Uterus (tissue), 4 donors: ENCODE results near the gene WDR20. TPM values are rescaled to one million over a fixed set of nuclear protein-coding genes. Genes with fewer than 3 reads are reported as not detected.

Experiments
- DNase-seq, 2 donors: peaks; one replicate each; pipeline ENCODE4 v3.0.0-alpha.2; 2019 to 2020
- H3K27ac ChIP-seq, 2 donors: fragments of 200-600 bp; sonication (generic); 1 replicate in 1 of 2; 2 replicates in 1 of 2; pipeline ENCODE4 v1.5.1; 2016 to 2018
- H3K27me3 ChIP-seq, 2 donors: fragments of 200-600 bp; sonication (generic); one replicate each; pipeline ENCODE4 v1.5.1; 2018 to 2019; ENCODE audit warnings: control low read depth in 1 of 2
- H3K36me3 ChIP-seq, 2 donors: fragments of 200-600 bp; sonication (generic); one replicate each; pipeline ENCODE4 v1.5.1; 2019; ENCODE audit warnings: control low read depth in 1 of 2
- H3K4me1 ChIP-seq, 2 donors: fragments of 200-600 bp; sonication (generic); one replicate each; pipeline ENCODE4 v1.5.1; 2018 to 2019; ENCODE audit warnings: control low read depth in 1 of 2
- H3K4me3 ChIP-seq, 2 donors: fragments of 200-600 bp; sonication (generic); 1 replicate in 1 of 2; 2 replicates in 1 of 2; pipeline ENCODE4 v1.5.1; 2018 to 2019; ENCODE audit warnings: mild to moderate bottlenecking in 1 of 2
- H3K9me3 ChIP-seq, 2 donors: fragments of 200-600 bp; sonication (generic); one replicate each; pipeline ENCODE4 v1.5.1; 2019; ENCODE audit warnings: control low read depth in 1 of 2
- POLR2A ChIP-seq, 2 donors: fragments of 450-650 bp; IDR thresholded peaks; one replicate each; pipeline ENCODE4 v1.6.1; 2016; ENCODE audit warnings: antibody characterized with exemption in 2 of 2, mild to moderate bottlenecking in 1 of 2, moderate library complexity in 1 of 2
- intact Hi-C: fragments of 100-400 bp; cut with DNase I; formaldehyde crosslinking; loops from one replicate; pipeline ENCODE4 v1.15.1; 2023; ENCODE audit warnings: low total_unique reads
- total RNA-seq, 4 donors: library from RNA; depleted of rRNA in 3 of 4; stranded (reverse); fragments of >200 nt in 3 of 4; gene quantifications; one replicate each; pipeline versions ENCODE4 v1.1.0 to v1.2.4, GENCODE V29; 2014 to 2023
- TF ChIP-seq, protein P1 (sequence below), 4 experiments: fragments of 200-600 bp in 2 of 4; fragments of 450-650 bp in 2 of 4; sonication (generic) in 2 of 4; IDR thresholded peaks; one replicate each; pipeline ENCODE4 v1.5.1; 2016 to 2019; ENCODE audit warnings: antibody characterized with exemption in 4 of 4, mild to moderate bottlenecking in 2 of 4, moderate library complexity in 1 of 4
- donor health status: DM: yes; HTN: yes; CAD: no.

The WDR20 gene
- total RNA-seq, 4 donors from 2014 or later: 45.9 to 81.8 (median 53.7) TPM

DNA sequence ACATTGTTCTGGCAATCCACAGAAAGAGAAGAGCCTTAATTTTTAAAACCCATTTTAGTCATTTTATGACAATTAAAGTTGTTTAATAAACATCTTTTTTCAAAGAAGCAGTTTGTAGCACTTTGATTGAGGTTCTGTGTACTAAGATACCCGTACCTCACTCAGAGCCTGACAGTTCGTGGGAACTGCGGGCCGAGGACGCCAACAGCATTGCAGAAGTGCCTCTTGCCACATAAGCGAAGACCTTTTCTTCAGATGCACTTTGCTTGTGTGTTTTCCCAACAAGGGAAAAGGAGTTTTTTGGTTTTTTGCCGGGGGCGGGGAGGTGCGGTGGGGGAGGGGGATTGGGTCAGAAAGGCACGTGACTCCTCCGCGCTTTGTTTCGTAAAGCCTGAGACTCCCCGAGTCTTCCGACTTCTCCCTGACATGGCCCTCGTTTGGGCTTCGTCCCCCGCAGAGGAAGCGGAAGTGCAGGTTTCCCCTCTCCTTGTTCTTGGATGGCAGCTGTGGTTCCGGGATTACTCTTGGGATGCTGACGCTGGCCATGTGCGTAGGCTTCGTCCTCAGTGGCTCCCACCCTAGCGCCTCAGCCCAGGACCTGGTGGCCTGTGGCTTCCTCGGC lies 70.8 kb downstream of the WDR20 start:
- Histone ChIP-seq H3K27ac (no peak overlapping the region), H3K4me3 (no peak overlapping the region), H3K9me3 (no peaks in the 10 kb centered on the region), H3K36me3 (no peaks in the 10 kb centered on the region), H3K4me1 (no peaks in the 10 kb centered on the region), H3K27me3 (no peaks in the 10 kb centered on the region)
- intact Hi-C loops: no loop called here
- no peak for DNase-seq
- TF ChIP-seq, protein P1, sequence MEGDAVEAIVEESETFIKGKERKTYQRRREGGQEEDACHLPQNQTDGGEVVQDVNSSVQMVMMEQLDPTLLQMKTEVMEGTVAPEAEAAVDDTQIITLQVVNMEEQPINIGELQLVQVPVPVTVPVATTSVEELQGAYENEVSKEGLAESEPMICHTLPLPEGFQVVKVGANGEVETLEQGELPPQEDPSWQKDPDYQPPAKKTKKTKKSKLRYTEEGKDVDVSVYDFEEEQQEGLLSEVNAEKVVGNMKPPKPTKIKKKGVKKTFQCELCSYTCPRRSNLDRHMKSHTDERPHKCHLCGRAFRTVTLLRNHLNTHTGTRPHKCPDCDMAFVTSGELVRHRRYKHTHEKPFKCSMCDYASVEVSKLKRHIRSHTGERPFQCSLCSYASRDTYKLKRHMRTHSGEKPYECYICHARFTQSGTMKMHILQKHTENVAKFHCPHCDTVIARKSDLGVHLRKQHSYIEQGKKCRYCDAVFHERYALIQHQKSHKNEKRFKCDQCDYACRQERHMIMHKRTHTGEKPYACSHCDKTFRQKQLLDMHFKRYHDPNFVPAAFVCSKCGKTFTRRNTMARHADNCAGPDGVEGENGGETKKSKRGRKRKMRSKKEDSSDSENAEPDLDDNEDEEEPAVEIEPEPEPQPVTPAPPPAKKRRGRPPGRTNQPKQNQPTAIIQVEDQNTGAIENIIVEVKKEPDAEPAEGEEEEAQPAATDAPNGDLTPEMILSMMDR (IDR thresholded peaks at IDR 0.05): no peak
- TF ChIP-seq POLR2A (IDR thresholded peaks at IDR 0.05): no peak

DNA sequence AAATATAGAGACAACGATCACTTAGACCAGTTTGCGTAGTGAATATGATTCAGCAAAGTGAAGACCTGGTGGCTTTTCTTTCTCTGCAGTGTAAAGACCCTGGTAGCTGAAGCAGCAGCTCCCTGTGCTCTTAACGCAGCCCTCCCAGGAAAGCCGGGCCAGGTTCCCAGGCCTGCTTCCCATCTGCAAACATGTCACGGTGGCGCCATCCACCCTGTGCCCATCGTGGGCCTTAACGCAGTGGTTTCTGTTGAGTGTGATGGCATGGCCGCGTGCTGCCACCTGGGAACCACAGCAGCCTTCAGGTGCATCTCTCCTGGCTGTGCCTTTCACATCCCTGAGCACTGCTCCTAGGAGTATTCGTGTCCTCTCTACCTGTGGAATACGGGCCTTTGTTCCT lies 71.5 kb downstream of the WDR20 start:
- Histone ChIP-seq H3K4me1 (no peaks in the 10 kb centered on the region), H3K4me3 (no peak overlapping the region), H3K27ac (no peak overlapping the region), H3K36me3 (no peaks in the 10 kb centered on the region), H3K27me3 (no peaks in the 10 kb centered on the region), H3K9me3 (no peaks in the 10 kb centered on the region)
- intact Hi-C loops: no loop called here
- DNase-seq: no peak
- TF ChIP-seq POLR2A (IDR thresholded peaks at IDR 0.05): no peak
- TF ChIP-seq, protein P1 (IDR thresholded peaks at IDR 0.05): no peak

DNA sequence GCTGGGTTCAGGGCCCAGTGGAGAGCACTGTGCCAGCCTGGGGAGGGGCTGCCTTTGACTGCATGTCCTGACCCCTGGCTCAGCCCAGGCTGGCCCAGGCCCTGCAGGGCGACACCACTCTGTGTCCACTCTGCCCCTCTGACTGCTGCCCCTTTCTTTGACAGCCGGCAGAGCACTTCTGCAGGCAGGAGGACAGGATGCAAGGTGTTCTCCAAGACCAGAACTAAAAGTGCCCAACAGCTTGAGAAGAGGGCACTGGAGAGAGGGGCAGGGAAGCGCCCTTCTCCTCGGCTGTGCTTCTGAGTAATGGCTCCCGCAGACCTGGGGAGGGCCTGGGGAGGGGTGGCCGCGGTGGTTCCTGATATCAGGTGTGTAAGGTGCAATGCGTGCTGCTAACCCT lies 72.7 kb downstream of the WDR20 start:
- no peak for TF ChIP-seq POLR2A (IDR thresholded peaks at IDR 0.05)
- TF ChIP-seq, protein P1 (IDR thresholded peaks at IDR 0.05): no peak
- Histone ChIP-seq H3K36me3 (no peaks in the 10 kb centered on the region), H3K27me3 (no peaks in the 10 kb centered on the region), H3K4me3 (no peak overlapping the region), H3K4me1 (no peaks in the 10 kb centered on the region), H3K9me3 (no peaks in the 10 kb centered on the region), H3K27ac (no peak overlapping the region)
- DNase-seq: no peak
- intact Hi-C loops: no loop called here

- intact Hi-C loops: no loop called here
- Histone ChIP-seq H3K4me1 (no peaks in the 10 kb centered on the region), H3K27me3 (no peaks in the 10 kb centered on the region), H3K9me3 (no peaks in the 10 kb centered on the region), H3K27ac (no peak overlapping the region), H3K4me3 (no peak overlapping the region), H3K36me3 (no peaks in the 10 kb centered on the region)
- DNase-seq: no peak
- TF ChIP-seq, protein P1 (IDR thresholded peaks at IDR 0.05): no peak
- no peak for TF ChIP-seq POLR2A (IDR thresholded peaks at IDR 0.05)
These were observed 73.1 kb downstream of the WDR20 start for GRCh38 chr14:102212845-102213244.

GRCh38 chr14:102213470-102213869 lies 73.8 kb downstream of the WDR20 start:
- Histone ChIP-seq H3K4me3 (no peak overlapping the region), H3K36me3 (no peaks in the 10 kb centered on the region), H3K27ac (no peak overlapping the region), H3K4me1 (no peaks in the 10 kb centered on the region), H3K9me3 (no peaks in the 10 kb centered on the region), H3K27me3 (no peaks in the 10 kb centered on the region)
- no peak for TF ChIP-seq POLR2A (IDR thresholded peaks at IDR 0.05)
- TF ChIP-seq, protein P1 (IDR thresholded peaks at IDR 0.05): no peak
- intact Hi-C loops: no loop called here
- DNase-seq: no peak
